Aortic smooth muscle cell (primary cell): ENCODE measurements around the gene ZNF75A. TPM values are rescaled to one million over a fixed set of nuclear protein-coding genes. Genes with fewer than 3 reads are reported as not detected.

Experiments
- total RNA-seq: library from RNA; depleted of rRNA; stranded (reverse); fragments of >200 nt; gene quantifications from 2 replicates; pipeline ENCODE4 v1.2.3, GENCODE V29; 2014

The ZNF75A gene
- 20.5 and 25.7 TPM in 2 replicates for total RNA-seq

GRCh38 chr16:3305109-3306068 lies at the start of gene ZNF75A, which contains the start of gene TIGD7:
Gene ZNF75A, plus strand, starts transcription at chr16:3305497. Its CDS starts 2,932 bp downstream, at chr16:3308429.
Gene TIGD7, minus strand, starts transcription at chr16:3305430. Its CDS starts 4,816 bp downstream, at chr16:3300614.

GRCh38 chr16:3256146-3256865 lies 49.0 kb upstream of the ZNF75A start, which contains the start of gene MEFV:
Gene MEFV, minus strand, starts transcription at chr16:3256633. Its CDS starts 46 bp downstream, at chr16:3256587.

GRCh38 chr16:3282730-3283542 lies 22.4 kb upstream of the ZNF75A start, which contains the start of gene ZNF263:
Gene ZNF263, plus strand, starts transcription at chr16:3283491. Its CDS starts 328 bp downstream, at chr16:3283819.

GRCh38 chr16:3355589-3355988 lies 50.3 kb downstream of the ZNF75A start, which contains the start of gene OR2C1:
Gene OR2C1, plus strand, starts transcription at chr16:3355889. Its CDS starts 52 bp downstream, at chr16:3355941.

Other genes starting within 250 kb of the ZNF75A start
- gene IL32, start 239.9 kb upstream of the ZNF75A start, total RNA-seq = 3.4 and 4.4 TPM in 2 replicates
- not detected in 2 replicates for gene ZSCAN10, start 206.2 kb upstream of the ZNF75A start, total RNA-seq
- 12.6 and 13.6 TPM in 2 replicates for gene ZNF205, start 192.9 kb upstream of the ZNF75A start, total RNA-seq
- 3.2 and 5.7 TPM in 2 replicates for gene ZNF213, start 170.5 kb upstream of the ZNF75A start, total RNA-seq
- not detected in 2 replicates for gene OR1F1, start 117.3 kb upstream of the ZNF75A start, total RNA-seq
- 6.5 and 8.5 TPM in 2 replicates for gene ZNF200, start 70.3 kb upstream of the ZNF75A start, total RNA-seq
- under 0.01 and 0.13 TPM in 2 replicates for gene MEFV, start 48.9 kb upstream of the ZNF75A start, total RNA-seq
- gene ZNF263, start 22.0 kb upstream of the ZNF75A start, total RNA-seq = 35.3 and 37.9 TPM in 2 replicates
- 5.0 and 7.5 TPM in 2 replicates for gene TIGD7, start 67 bp upstream of the ZNF75A start, total RNA-seq
- 0.12 and 0.26 TPM in 2 replicates for gene OR2C1, start 50.4 kb downstream of the ZNF75A start, total RNA-seq
- 9.9 and 10.1 TPM in 2 replicates for gene ZSCAN32, start 95.5 kb downstream of the ZNF75A start, total RNA-seq
- 5.8 and 6.9 TPM in 2 replicates for gene ZNF174, start 95.7 kb downstream of the ZNF75A start, total RNA-seq
- gene ZNF597, start 138.0 kb downstream of the ZNF75A start, total RNA-seq = 2.3 and 2.4 TPM in 2 replicates
- gene NAA60, start 138.2 kb downstream of the ZNF75A start, total RNA-seq = 8.9 and 13.9 TPM in 2 replicates
- gene C16orf90, start 190.0 kb downstream of the ZNF75A start, total RNA-seq = not detected in 2 replicates
- gene CLUAP1, start 195.5 kb downstream of the ZNF75A start, total RNA-seq = 25.5 and 33.8 TPM in 2 replicates